D721Med (cell line): ENCODE measurements around the gene PDSS2.
"Not testable (repeated sequence)": the region's sequence is repeated elsewhere in the genome, so short reads cannot be mapped to it uniquely, and the experiment has no call there.

Experiments
- DNase-seq: peaks from one replicate; pipeline ENCODE4 v3.0.0; 2011; ENCODE audit warnings: low spot score; ENCODE audit not compliant: insufficient read length
- FAIRE-seq: peaks from 2 replicates; lab custom pipeline; 2011; peaks lifted over from hg19 to GRCh38; lab: Jason Lieb, UNC
- TF ChIP-seq, protein P1 (sequence below): IDR thresholded peaks from 2 replicates; pipeline ENCODE4 v1.5.1; 2012; ENCODE audit warnings: mild to moderate bottlenecking, control low read depth; ENCODE audit not compliant: insufficient read depth; ENCODE audit errors: missing control alignments

Gene PDSS2

DNA sequence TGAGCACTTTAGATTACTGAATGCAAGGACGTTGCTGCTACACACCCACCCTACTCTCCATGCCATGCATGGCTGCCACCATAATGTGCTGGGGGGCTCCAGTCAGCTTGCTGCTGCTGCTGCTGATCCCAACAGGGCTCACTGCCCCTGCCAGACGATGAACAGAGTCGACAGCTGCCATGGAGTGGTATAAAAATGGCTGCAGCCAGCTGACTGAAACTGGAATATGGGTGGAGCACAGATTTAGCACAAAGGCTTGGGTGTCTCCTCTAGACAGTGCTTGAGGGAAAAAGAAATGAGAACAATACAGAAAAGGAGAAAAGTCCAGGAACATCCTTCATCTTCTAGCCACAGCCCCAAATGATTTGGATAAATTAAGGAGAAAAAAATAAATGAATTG lies 150.7 kb downstream of the PDSS2 start:
- DNase-seq = no peak
- no peak for FAIRE-seq
- TF ChIP-seq, protein P1, sequence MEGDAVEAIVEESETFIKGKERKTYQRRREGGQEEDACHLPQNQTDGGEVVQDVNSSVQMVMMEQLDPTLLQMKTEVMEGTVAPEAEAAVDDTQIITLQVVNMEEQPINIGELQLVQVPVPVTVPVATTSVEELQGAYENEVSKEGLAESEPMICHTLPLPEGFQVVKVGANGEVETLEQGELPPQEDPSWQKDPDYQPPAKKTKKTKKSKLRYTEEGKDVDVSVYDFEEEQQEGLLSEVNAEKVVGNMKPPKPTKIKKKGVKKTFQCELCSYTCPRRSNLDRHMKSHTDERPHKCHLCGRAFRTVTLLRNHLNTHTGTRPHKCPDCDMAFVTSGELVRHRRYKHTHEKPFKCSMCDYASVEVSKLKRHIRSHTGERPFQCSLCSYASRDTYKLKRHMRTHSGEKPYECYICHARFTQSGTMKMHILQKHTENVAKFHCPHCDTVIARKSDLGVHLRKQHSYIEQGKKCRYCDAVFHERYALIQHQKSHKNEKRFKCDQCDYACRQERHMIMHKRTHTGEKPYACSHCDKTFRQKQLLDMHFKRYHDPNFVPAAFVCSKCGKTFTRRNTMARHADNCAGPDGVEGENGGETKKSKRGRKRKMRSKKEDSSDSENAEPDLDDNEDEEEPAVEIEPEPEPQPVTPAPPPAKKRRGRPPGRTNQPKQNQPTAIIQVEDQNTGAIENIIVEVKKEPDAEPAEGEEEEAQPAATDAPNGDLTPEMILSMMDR = no peak

DNA sequence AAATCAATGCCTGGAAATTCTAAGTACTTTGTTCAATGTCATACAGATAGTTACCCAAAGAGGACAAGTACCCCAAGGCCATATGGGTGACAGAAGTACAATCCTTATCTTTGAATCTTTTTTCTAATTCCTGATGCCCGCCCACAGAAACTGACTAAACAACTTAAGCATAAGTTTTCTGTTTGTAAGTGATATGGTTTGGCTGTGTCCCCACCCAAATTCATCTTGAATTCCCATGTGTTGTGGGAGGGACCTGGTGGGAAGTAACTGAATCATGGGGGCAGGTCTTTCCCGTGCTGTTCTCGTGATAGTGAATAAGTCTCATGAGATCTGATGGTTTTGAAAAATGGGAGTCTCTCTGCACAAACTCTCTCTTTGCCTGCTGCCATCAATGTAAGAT lies 153.4 kb downstream of the PDSS2 start:
- not testable (repeated sequence) for DNase-seq, FAIRE-seq

DNA sequence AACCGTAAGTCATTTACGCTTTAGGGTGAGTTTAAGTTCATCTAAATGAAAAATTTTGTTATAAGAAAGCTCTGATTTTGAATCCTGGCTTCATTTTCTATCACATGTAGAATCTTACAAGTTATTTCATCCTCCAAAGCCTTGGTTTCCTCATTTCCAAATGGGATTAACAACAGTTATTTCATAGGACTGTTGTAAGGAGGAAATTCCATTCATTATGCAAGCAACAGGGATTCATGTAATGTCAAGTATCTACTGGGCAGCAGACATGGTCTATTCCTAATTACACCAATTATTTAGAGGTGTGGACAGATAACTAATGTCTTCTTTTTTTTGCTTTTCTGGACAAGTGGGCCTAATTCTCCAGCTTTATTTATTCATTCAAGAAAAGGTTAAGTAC lies 154.0 kb downstream of the PDSS2 start:
- DNase-seq = no peak
- TF ChIP-seq, protein P1 = no peak
- no peak for FAIRE-seq

DNA sequence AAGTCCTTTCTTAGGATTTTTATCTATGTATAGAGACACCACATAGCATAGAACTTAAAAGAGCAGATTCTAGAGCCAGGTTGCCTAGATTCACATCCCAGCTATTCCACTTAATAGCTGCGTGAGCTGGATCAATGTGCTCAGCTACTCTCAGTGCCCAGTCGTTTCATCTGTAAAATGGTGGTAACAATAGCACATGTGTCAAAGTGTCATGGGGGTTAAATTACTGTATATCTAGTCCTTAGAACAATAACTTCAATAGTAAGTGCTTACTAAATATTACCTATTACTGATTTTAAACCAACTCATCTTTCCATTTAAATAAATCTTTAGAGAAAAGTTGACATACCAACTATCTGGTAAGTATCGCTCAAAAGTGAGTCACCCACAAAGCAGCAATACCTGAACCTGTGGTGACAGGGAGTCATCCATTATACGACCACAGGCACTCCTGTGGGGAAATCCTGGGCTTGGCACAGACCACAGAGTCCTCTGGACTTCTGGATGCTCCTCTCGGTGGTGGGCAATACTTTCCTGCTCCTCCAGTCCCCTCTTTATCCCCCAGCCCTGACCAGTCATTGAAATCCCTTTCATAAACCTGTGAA lies 154.8 kb downstream of the PDSS2 start:
- DNase-seq (no peak), FAIRE-seq (no peak)
- TF ChIP-seq, protein P1 = no peak

DNA sequence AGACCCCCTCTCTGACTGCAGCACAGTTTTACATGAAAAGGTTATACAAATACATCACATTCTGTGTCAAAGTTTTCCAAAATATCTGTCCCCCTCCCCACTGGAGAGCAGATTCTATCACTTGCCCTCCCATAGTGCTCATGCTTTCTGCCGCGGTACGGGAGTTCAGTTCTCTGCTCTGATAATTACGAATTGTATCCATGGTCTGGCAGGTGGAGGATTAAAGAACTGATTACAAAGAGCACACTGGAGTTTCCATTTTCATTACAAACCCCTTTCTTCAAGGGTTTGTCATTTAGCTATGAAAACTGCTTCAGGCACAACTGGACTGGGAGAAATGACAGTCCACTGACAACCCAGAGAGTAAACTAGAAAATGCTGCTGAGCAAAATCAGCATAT lies 166.0 kb downstream of the PDSS2 start:
- DNase-seq (no peak), FAIRE-seq (no peak)
- TF ChIP-seq, protein P1 = no peak

DNA sequence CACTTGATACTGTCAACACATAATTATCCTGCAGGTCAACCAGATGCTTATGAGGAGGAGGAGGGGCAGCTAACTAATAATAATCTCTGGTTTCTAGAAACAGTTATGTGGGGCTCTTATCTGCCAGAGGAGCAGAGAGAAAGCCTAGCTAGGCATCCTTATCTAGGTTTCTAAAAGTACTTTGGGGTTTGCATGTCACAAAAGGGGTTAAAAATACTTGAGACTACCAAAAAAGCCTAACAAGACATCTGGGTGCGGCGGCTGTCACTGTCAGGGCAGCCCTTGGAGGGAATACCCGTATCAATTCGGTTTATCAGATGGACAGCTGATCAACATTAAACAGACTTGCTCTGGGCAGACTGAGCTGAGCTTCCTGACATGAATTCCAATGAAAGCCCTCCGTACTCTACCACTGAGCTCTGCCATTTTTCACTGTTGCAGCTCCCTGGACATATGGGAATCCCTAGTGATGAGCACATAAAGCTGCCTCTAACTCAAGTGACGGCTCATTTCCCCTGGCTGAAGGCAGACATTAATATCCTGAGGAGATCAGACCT lies 166.6 kb downstream of the PDSS2 start:
- no peak for FAIRE-seq
- no peak for DNase-seq
- TF ChIP-seq, protein P1 = no peak

DNA sequence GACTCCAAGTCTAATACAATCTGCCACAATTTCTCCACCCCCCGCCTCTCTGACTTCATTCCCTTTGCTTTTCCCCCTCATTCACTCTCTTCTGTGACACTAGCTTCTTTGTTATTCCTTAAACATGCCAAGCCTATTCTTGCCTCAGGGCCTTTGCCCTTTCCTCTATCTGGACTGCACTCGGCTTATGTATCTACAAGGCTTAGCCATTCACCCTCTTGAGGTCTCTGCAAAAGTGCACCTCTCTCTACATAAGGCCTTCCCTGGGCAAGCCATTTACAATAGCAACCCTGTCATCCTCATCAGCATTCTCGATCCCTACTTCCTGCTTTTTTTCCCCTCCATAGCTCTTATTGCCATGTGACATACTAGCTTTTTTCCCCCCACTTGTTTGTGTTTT lies 168.9 kb downstream of the PDSS2 start:
- TF ChIP-seq, protein P1 = no peak
- FAIRE-seq = no peak
- no peak for DNase-seq

DNA sequence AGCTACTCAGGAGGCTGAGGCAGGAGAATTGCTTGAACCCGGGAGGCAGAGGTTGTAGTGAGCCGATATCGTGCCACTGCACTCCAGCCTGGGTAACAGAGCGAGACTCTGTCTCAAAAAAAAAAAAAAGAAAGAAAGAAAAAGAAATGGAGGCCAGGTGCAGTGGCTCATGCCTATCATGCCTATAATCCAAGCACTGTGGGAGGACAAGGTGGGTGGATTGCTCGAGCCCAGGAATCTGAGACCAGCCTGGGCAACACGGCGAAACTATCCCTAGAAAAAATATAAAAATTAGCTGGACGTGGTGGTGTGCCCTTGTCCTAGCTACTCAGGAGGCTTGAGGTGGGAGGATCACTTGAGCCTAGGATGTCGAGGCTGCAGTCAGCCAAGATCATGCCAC lies 170.1 kb downstream of the PDSS2 start:
- not testable (repeated sequence) for FAIRE-seq, DNase-seq

DNA sequence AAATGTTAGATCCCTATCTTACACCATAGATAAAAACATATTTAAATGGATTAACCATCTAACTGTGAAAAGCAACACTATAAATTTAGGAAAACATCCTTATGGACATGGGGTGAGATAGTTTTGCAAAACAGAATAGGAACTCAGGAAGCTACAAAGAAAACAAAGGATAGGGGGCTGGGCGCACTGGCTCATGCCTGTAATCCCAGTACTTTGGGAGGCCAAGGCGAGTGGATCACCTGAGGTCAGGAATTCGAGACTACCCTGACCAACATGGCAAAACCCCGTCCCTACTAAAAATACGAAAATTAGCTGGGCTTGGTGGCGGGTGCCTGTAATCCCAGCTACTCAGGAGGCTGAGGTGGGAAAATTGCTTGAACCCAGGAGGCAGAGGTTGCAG lies 173.7 kb downstream of the PDSS2 start:
- DNase-seq, FAIRE-seq: not testable (repeated sequence)
